NCI-H2227 (cell line): ENCODE measurements around the gene ATAD3B.
"Not testable (repeated sequence)": the region's sequence is repeated elsewhere in the genome, so short reads cannot be mapped to it uniquely, and the experiment has no call there.

Experiments
- DNase-seq: peaks from one replicate; lab custom pipeline; 2025; ENCODE audit not compliant: unreplicated experiment; lab: John Stamatoyannopoulos, UW

ATAD3B gene

DNA sequence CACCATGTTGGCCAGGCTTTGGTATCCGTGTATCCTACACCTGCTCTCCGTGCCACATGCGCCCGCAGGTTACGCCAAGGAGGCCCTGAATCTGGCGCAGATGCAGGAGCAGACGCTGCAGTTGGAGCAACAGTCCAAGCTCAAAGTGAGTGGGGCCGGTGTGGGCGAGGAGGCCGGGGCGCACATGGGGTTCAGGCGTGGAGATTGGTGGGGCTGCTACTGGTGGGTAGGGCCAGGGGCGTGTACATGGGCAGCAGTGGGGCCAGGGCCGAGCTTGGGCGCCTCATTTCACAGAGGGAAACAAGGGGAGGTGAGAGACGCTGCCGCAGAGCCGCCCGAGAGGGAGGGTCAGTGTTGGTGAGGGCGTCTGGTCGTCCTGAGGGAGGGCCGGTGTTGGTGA is 5.6 kb downstream of the ATAD3B start:
- no peak for DNase-seq

GRCh38 chr1:1479547-1480487 is 8.3 kb downstream of the ATAD3B start:
- no peak for DNase-seq

GRCh38 chr1:1480488-1480867 is 8.9 kb downstream of the ATAD3B start:
- not testable (repeated sequence) for DNase-seq

- not testable (repeated sequence) for DNase-seq
Observed at GRCh38 chr1:1481811-1482210, 10.2 kb downstream of the ATAD3B start.

DNA sequence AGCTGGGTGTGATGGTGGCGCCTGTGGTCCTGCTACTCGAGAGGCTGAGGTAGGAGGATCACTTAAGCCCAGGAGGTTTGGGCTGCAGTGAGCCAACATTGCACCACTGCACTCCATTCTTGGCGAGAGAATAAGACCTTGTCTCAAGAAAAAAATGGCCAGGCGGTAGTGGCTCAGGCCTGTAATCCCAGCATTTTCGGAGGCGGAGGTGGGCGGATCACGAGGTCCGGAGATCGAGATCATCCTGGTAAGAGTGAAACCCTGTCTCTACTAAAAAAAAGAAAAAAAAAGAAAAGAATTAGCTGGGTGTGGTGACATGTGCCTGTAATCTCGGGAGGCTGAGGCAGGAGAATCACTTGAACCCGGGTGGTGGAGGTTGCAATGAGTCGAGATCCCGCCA is 11.3 kb downstream of the ATAD3B start:
- DNase-seq, result no peak

- no peak for DNase-seq
Observed at GRCh38 chr1:1483714-1484113, 12.1 kb downstream of the ATAD3B start.

DNA sequence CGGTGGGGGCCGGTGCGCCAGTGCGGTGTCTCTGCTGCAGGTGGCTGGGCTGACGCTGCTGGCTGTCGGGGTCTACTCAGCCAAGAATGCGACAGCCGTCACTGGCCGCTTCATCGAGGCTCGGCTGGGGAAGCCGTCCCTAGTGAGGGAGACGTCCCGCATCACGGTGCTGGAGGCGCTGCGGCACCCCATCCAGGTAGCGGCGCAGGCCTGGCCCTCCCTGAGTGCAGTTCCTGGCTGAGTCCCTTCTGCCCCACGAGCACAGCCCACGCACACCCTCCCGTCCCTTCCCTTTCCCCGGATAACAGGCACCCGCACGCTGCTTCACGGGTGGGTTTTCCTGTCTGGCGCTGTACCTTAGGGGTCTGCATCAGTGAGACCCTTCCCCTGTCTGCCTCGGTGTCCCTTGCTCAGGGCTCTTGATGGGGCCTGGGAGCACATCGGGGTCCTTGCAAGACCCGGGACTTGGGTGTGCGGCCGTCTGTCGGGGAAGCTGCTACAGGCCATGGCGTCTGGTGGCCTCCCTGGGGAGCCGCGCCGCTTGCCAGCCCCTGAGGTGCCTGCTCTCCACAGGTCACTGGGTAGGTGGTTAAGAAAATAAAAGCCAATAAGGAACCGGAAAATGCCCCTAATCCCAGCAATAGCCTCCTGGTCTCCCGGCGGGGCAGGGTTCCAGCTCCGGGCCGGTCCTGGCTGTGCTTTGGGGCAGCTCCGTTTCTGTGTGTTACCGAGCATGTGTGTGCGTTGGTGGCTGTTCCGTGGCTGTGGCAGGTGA is 13.6 kb downstream of the ATAD3B start:
- not testable (repeated sequence) for DNase-seq

DNA sequence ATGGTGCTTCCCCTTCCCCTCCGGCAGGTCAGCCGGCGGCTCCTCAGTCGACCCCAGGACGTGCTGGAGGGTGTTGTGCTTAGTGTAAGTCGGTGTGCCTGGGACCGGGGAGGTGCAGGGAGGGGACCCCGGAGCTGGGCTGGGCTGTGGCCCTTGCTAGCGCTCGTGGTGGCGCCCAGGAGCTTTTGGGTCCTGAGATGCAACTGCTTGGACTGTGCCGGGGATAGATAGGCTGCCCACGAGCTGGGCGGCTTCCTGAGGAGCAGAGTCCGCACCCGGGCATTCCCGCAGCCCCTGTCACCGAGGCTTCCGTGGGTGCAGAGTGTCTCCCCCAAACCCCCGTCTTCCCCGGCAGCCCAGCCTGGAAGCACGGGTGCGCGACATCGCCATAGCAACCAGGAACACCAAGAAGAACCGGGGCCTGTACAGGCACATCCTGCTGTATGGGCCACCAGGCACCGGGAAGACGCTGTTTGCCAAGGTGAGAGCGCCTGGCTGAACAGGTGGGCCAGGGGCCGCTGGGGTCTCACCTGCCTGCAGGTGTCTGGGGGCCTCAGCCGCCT is 14.3 kb downstream of the ATAD3B start:
- not testable (repeated sequence) for DNase-seq

DNA sequence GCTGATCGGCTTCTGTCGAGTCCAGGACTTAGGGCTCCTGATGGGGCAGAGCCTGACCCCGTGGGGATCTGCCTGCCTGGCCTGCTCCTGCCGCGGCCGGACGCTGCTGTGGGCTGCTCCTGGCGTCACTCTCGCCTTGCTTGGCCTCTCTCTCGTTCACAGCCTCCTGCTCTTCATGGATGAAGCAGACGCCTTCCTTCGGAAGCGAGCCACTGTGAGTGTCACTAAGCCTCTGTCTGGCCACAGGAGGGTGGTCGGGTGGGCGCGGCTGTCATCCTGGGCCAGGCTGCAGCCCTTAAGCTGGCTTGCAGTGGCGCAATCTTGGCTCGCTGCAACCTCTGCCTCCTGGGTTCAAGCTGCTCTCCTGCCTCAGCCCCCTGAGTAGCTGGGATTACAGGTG is 16.1 kb downstream of the ATAD3B start:
- DNase-seq, result no peak

DNA sequence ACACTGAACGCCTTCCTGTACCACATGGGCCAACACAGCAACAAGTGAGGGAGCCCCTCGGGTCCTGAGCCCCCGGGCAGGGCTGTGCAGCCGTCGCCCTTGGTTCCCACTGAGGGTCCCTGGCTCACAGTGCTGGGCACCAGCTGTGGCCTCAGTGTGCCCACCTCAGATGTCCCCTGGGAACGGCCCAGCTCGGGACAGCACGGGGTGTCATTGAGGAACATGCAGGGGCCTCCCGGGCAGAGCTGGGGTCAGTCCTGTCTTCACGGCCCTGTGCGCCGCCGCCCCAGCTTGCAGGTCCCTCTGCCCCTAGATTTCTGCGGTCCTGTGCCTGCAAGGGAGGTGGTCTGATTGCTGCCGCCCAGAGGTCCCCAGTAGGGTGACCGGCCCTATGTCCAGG is 17.7 kb downstream of the ATAD3B start:
- no peak for DNase-seq

- DNase-seq, result no peak
Observed at GRCh38 chr1:1489861-1490260, 18.3 kb downstream of the ATAD3B start.

DNA sequence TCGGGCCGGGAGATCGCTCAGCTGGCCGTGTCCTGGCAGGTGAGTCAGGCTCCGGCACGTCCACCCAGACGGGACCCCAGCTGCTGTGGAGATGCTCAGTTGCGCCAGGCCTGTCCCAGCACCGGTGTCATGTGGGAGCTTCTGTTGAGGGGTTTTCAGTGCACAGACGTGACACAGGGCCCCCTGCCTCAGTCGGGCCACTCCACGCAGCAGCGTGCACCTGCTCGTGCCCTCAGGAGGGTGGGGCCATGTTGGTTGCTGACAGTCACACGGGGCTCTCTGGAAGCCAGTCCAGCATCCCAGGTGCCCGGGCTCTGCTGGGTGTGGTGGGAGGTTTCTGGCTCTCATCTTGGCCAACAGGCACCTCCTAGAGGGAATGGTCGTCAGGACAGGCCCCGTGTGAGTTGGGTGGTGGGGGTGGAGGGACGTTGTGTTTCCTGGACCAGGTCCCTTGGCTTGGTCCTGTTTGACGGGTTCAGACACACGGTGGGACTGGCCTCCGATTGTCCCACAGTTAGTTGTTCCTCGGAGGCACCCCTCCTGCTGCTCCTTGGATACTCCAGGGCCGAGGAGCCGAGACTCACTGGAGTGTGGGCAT is 19.2 kb downstream of the ATAD3B start:
- DNase-seq, result no peak

DNA sequence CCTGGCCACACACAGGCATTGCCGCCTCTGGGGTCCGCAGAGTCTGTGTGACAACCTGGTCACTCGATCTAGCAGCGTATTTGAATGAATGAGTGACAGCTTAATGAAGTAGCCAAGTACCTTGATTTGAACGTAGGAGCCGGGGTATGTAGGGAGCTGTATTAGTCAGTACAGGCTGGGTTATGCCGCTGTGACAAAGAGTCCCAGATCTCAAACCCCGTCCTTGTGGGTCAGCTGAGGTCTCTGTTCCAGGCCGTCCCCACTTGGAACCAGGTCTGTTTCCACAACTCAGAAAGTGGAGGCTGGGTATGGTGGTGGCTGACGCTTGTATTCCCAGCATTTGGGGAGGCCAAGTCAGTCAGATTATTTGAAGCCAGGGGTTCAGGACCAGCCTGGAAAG is 20.0 kb downstream of the ATAD3B start:
- no peak for DNase-seq

DNA sequence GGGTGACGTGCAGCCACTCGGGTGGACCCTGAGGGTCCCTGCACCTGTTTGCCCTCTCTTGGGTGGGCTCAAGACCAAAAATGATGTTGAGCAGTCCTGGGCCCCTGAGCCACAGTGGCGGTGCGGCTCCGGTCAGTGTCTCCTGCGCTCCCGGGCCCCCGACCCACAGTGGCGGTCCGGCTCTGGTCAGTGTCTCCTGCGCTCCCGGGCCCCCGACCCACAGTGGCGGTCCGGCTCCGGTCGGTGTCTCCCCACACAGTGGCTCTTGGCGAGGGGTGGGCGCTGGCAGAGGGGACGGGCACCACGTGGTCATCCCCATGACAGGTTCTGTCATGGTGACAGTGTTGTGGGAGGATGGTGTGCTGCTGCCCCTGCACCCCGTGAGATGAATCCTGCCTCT is 22.7 kb downstream of the ATAD3B start:
- DNase-seq, result not testable (repeated sequence)

DNA sequence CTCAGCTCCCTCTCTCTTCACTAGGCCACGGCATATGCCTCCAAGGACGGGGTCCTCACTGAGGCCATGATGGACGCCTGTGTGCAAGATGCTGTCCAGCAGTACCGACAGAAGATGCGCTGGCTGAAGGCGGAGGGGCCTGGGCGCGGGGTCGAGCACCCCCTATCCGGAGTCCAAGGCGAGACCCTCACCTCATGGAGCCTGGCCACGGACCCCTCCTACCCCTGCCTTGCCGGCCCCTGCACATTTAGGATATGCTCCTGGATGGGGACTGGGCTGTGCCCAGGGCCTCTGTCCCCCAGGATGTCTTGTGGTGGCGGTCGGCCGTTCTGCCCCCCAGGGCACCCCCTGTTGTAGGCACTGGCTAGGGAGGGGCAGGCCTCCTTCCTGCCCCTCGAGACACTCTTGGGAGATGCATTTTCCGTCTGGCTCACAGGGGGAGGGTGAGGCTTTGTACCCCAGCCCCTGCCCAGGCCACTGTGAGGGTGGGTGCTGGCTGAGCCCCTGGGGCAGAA is 24.0 kb downstream of the ATAD3B start:
- DNase-seq, result not testable (repeated sequence)

- peak; percentile 28 for DNase-seq
Observed at GRCh38 chr1:1504777-1505365, 33.3 kb downstream of the ATAD3B start.

- DNase-seq, result not testable (repeated sequence)
Observed at GRCh38 chr1:1505366-1505798, 33.8 kb downstream of the ATAD3B start.

GRCh38 chr1:1505801-1506200 is 34.2 kb downstream of the ATAD3B start:
- not testable (repeated sequence) for DNase-seq

GRCh38 chr1:1507305-1507704 is 35.7 kb downstream of the ATAD3B start:
- no peak for DNase-seq

DNA sequence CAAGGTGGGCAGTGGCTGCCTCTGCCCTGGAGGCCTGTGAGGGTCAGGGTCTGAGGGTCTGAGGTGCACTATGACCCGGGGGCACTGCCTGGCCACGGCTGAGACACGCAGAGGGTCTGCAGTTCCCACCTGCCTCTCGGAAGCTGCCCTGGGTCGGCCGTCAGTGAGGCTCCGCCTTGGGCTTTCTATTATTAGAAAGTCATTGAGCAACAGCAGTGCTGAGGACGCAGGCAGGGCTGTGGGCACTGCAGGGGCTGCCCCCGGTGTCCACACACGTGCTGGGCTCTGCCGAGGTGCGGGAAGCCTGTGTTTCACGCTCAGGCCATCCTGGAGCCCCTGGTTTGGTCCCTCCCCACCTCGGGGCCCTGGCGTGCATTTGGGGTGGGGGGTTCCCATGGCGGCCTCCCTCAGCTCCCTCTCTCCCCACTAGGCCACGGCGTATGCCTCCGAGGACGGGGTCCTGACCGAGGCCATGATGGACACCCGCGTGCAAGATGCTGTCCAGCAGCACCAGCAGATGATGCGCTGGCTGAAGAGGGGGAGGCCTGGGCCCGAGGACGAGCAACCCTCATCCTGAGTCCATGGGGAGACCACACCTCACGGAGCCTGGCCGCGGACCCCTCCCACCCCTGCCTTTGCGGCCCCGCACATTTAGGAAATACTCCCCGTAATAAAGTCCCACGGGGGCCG is 37.4 kb downstream of the ATAD3B start:
- DNase-seq, result not testable (repeated sequence)
